Keratinocyte (primary cell): ENCODE data around the gene DNMT3A. TPM values are rescaled to one million over a fixed set of nuclear protein-coding genes. Genes with fewer than 3 reads are reported as not detected.

Source experiments
- DNase-seq: peaks from one replicate; pipeline ENCODE4 v3.0.0-alpha.2; 2011; ENCODE audit warnings: low read depth, missing footprints, low spot score
- FAIRE-seq: peaks from 2 replicates; lab custom pipeline; 2011; peaks lifted over from hg19 to GRCh38; lab: Jason Lieb, UNC
- H2AFZ ChIP-seq: 2 replicates; pipeline ENCODE4 v1.6.0; 2012; ENCODE audit warnings: low read length, control low read depth, inconsistent platforms; ENCODE audit not compliant: control insufficient read depth
- H3K27ac ChIP-seq: 2 replicates; pipeline ENCODE4 v1.5.1; 2011; ENCODE audit warnings: low read length; ENCODE audit not compliant: control insufficient read depth, insufficient read depth
- H3K27me3 ChIP-seq: 3 replicates; pipeline ENCODE4 v1.6.0; 2011; ENCODE audit warnings: low read length; ENCODE audit not compliant: control insufficient read depth, insufficient read depth; ENCODE audit errors: extremely low read depth
- H3K36me3 ChIP-seq, 2 experiments: 2 replicates in 1 of 2; 3 replicates in 1 of 2; pipeline ENCODE4 v1.5.1; 2011; ENCODE audit warnings: low read length in 2 of 2, mild to moderate bottlenecking in 1 of 2; ENCODE audit not compliant: control insufficient read depth in 2 of 2, insufficient read depth in 2 of 2; ENCODE audit errors: extremely low read depth in 1 of 2
- H3K4me1 ChIP-seq: 3 replicates; pipeline ENCODE4 v1.5.1; 2011; ENCODE audit warnings: low read length; ENCODE audit not compliant: control insufficient read depth, insufficient read depth; ENCODE audit errors: extremely low read depth
- H3K4me2 ChIP-seq: 3 replicates; pipeline ENCODE4 v1.6.0; 2011; ENCODE audit warnings: low read depth, low read length; ENCODE audit not compliant: control insufficient read depth, insufficient read depth; ENCODE audit errors: extremely low read depth
- H3K4me3 ChIP-seq, 3 experiments: fragments of 200-600 bp in 1 of 3; sonication (generic) in 1 of 3; 2 replicates in 2 of 3; 3 replicates in 1 of 3; pipeline ENCODE4 v1.5.1; 2011 to 2016; ENCODE audit warnings: low read length in 3 of 3, mild to moderate bottlenecking in 3 of 3, control low read depth in 2 of 3, inconsistent platforms in 1 of 3, low read depth in 1 of 3, mixed read lengths in 1 of 3, mixed run types in 1 of 3, moderate library complexity in 1 of 3; ENCODE audit not compliant: control insufficient read depth in 2 of 3, insufficient read depth in 2 of 3; ENCODE audit errors: extremely low read depth in 1 of 3
- H3K79me2 ChIP-seq: 2 replicates; pipeline ENCODE4 v1.6.0; 2012; ENCODE audit warnings: low read length; ENCODE audit not compliant: control insufficient read depth, insufficient read depth
- H3K9ac ChIP-seq: 3 replicates; pipeline ENCODE4 v1.6.0; 2011; ENCODE audit warnings: low read length; ENCODE audit not compliant: control insufficient read depth, insufficient read depth; ENCODE audit errors: extremely low read depth
- H3K9me1 ChIP-seq: 3 replicates; pipeline ENCODE4 v1.6.0; 2011; ENCODE audit warnings: low read length; ENCODE audit not compliant: control insufficient read depth, insufficient read depth; ENCODE audit errors: extremely low read depth
- H3K9me3 ChIP-seq: 2 replicates; pipeline ENCODE4 v1.5.1; 2012; ENCODE audit warnings: low read depth, low read length; ENCODE audit not compliant: control insufficient read depth
- H4K20me1 ChIP-seq: 3 replicates; pipeline ENCODE4 v1.6.0; 2011; ENCODE audit warnings: low read length; ENCODE audit not compliant: control insufficient read depth, insufficient read depth; ENCODE audit errors: extremely low read depth
- EZH2 ChIP-seq: IDR thresholded peaks from one replicate; pipeline ENCODE4 v1.6.1; 2012; ENCODE audit warnings: inconsistent platforms, mild to moderate bottlenecking, low read length, moderate library complexity
- dilution Hi-C: fragments of 300-500 bp; cut with MboI; formaldehyde crosslinking; loops from one replicate; pipeline ENCODE4 v1.7.0; 2020; ENCODE audit warnings: low sequenced_read_pairs; ENCODE audit not compliant: extremely low pct_ligation_motif_present
- polyA plus RNA-seq, 5 experiments: library from polyadenylated mRNA; depleted of rRNA in 3 of 5; stranded (reverse) in 3 of 5; stranded (forward) in 1 of 5; unstranded in 1 of 5; fragments of >200 nt; gene quantifications; 1 replicate in 1 of 5; 2 replicates in 3 of 5; 3 replicates in 1 of 5; pipeline versions ENCODE4 v1.2.1 to v1.2.3, GENCODE V29; 2011 to 2012; ENCODE audit warnings: missing spikeins in 2 of 5, low read depth in 1 of 5, low replicate concordance in 1 of 5
- TF ChIP-seq, protein P1 (sequence below), 3 experiments: IDR thresholded peaks in 1 of 3; conservative IDR thresholded peaks in 1 of 3; optimal IDR thresholded peaks in 1 of 3; 2 replicates in 2 of 3; 3 replicates in 1 of 3; pipeline versions ENCODE3 to v1.5.1; 2011; ENCODE audit warnings: low read length in 3 of 3, mild to moderate bottlenecking in 3 of 3, moderate library complexity in 2 of 3, control low read depth in 1 of 3, inconsistent platforms in 1 of 3; ENCODE audit not compliant: insufficient read depth in 2 of 3; ENCODE audit errors: extremely low read depth in 1 of 3

Gene DNMT3A
- polyA plus RNA-seq, 1 donor (not counting 4 experiments of a cell fraction or from before 2014, with no cell fraction given), result 1.5 TPM

DNA sequence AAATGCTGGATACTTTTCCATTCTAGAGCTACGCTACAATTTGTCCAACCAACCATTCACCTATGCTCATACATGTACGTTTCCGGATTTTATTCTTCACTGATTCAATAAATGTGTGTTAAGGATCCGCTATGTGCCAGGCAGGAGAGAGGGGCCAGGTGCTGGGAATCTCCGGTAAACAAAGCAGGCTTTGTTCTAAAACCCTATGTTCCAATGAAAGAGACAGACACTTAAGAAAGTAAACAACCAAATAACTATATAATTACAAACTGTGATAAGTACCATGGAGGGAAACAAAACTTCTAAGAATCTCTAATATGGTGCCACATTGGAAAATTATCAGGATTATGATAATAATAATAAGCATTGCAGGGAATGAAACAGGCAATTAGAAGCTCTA is 151.2 kb downstream of the DNMT3A start:
- H3K36me3 ChIP-seq, result no peaks in the 10 kb centered on the region
- H3K9me3 ChIP-seq, result no peaks in the 10 kb centered on the region
- H3K27ac ChIP-seq, result no peak overlapping the region
- no peak overlapping the region for H3K4me3 ChIP-seq
- no peaks in the 10 kb centered on the region for H4K20me1 ChIP-seq
- H3K9ac ChIP-seq, result no peak overlapping the region
- no peak overlapping the region for H2AFZ ChIP-seq
- no peaks in the 10 kb centered on the region for H3K9me1 ChIP-seq
- no peak overlapping the region for H3K4me2 ChIP-seq
- dilution Hi-C loops, result no loop called here
- TF ChIP-seq, protein P1, sequence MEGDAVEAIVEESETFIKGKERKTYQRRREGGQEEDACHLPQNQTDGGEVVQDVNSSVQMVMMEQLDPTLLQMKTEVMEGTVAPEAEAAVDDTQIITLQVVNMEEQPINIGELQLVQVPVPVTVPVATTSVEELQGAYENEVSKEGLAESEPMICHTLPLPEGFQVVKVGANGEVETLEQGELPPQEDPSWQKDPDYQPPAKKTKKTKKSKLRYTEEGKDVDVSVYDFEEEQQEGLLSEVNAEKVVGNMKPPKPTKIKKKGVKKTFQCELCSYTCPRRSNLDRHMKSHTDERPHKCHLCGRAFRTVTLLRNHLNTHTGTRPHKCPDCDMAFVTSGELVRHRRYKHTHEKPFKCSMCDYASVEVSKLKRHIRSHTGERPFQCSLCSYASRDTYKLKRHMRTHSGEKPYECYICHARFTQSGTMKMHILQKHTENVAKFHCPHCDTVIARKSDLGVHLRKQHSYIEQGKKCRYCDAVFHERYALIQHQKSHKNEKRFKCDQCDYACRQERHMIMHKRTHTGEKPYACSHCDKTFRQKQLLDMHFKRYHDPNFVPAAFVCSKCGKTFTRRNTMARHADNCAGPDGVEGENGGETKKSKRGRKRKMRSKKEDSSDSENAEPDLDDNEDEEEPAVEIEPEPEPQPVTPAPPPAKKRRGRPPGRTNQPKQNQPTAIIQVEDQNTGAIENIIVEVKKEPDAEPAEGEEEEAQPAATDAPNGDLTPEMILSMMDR (optimal IDR thresholded peaks at IDR 0.05 in 1 of 3, IDR thresholded peaks at IDR 0.05 in 1 of 3, conservative IDR thresholded peaks at IDR 0.05 in 1 of 3; ENCODE audit: extremely low read depth in 1 of 3, insufficient read depth in 2 of 3, low read length in 3 of 3), result no peak
- TF ChIP-seq EZH2, result no peak
- FAIRE-seq (no peak), DNase-seq (no peak)
- no peaks in the 10 kb centered on the region for H3K27me3 ChIP-seq
- no peaks in the 10 kb centered on the region for H3K4me1 ChIP-seq
- H3K79me2 ChIP-seq, result no peaks in the 10 kb centered on the region

DNA sequence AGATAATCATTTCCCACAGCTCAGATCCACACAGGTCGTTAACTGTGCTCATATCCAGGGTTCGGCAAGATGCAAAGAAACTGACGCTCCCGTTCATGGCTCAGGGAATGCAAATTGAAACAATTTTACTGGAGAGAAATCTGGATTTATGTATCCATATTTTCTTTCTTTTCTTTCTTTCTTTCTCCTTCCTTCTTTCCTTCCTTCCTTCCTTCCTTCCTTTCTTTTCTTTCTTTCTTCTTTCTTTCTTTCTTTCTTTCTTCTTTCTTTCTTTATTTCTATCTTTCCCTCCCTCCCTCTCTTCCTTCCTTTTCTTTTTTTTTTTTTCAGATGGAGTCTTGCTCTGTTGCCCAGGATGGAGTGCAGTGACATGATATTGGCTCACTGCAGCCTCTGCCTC is 153.3 kb downstream of the DNMT3A start:
- Histone ChIP-seq H3K4me2 (no peak overlapping the region), H3K9me3 (no peaks in the 10 kb centered on the region), H3K9me1 (no peaks in the 10 kb centered on the region), H3K27ac (no peak overlapping the region), H3K79me2 (no peaks in the 10 kb centered on the region), H3K4me3 (no peak overlapping the region), H2AFZ (no peak overlapping the region), H4K20me1 (no peaks in the 10 kb centered on the region), H3K4me1 (peaks cover 3% of the 10 kb centered on the region), H3K27me3 (no peaks in the 10 kb centered on the region), H3K36me3 (no peaks in the 10 kb centered on the region), H3K9ac (no peak overlapping the region)
- FAIRE-seq (no peak), DNase-seq (no peak)
- dilution Hi-C loops, result no loop called here
- TF ChIP-seq EZH2, result no peak
- TF ChIP-seq, protein P1 (optimal IDR thresholded peaks at IDR 0.05 in 1 of 3, IDR thresholded peaks at IDR 0.05 in 1 of 3, conservative IDR thresholded peaks at IDR 0.05 in 1 of 3; ENCODE audit: extremely low read depth in 1 of 3, insufficient read depth in 2 of 3, low read length in 3 of 3), result no peak
